Right lung (tissue), 5 donors: ENCODE data around the gene SYTL5. TPM values are rescaled to one million over a fixed set of nuclear protein-coding genes. Genes with fewer than 3 reads are reported as not detected.

Experiments
- DNase-seq, 2 donors: peaks; one replicate each; pipeline ENCODE4 v3.0.0-alpha.2; 2013
- polyA plus RNA-seq, 5 donors: library from polyadenylated mRNA; unstranded; fragments of 120-200 nt; gene quantifications; one replicate each; pipeline versions ENCODE4 v1.2.1 to v1.2.3, GENCODE V29; 2013; ENCODE audit warnings: inconsistent platforms in 1 of 5, low replicate concordance in 1 of 5; ENCODE audit not compliant: insufficient read length in 5 of 5, insufficient read depth in 1 of 5

The SYTL5 gene
- polyA plus RNA-seq, 5 donors = 3.5 to 7.3 (median 4.3) TPM

DNA sequence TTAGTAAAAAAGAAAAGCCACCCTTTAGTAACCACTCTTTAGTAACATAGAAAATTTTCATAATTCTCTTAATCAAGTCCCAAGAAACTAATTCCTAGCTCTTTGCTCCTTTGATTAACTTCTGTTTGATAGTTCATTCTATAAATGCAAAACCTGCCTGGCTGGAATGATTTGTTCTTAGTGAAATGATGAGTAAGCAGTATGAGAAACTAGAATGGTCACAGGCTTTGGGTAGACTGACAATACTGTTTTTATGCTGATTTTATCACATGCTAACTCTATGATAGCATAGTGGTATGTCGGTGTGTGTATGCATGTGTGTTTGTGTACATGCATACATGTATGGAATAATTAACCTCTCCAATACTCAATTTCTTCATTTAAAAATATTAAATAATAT, 81.2 kb downstream of the SYTL5 start:
- no peak for DNase-seq

- DNase-seq = no peak
These were observed 83.0 kb downstream of the SYTL5 start for GRCh38 chrX:38089173-38089982.

DNA sequence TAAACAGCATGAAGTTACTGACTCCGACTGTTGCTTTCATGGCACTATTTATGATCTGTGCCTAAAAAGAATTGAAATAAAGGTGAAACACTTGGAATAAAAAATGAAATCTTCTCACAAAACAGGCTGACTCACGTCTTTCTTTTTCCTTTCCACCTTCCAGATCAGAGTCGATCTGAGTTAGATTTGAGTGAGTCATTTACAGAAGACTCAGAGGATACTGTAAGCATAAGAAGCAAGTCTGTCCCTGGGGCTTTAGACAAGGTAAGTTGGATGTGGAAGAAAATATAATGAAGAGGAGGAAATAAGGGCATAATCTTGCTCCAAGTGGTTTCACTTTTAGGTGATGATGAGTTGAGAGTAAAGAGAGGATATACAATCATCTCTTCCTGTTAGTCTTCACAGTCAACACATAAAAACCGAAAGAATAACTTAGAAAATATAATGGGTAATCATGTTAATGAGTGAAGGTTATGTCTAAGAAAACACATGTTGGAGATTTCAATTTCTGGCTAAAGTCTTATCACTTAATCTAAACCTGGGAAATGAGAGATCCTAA, 89.7 kb downstream of the SYTL5 start:
- DNase-seq = no peak

DNA sequence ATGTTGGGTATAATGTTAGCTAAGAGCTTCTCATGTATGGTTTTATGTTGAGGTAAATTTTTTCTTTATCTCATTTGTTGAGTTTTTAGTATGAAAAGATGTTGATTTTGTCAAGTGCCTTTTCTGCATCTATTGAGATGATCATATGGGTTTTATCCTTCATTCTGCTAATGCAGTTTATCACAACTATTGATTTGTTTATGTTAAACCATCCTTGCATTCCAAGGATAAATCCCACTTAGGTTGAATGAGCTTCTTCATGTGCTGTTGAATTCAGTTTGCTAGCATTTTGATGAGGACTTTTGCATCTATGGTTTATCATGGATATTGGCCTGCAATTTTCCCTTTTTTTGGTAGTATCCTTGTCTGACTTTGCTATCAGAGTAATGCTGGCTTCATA, 93.3 kb downstream of the SYTL5 start:
- DNase-seq = no peak

- DNase-seq = no peak
These were observed 95.9 kb downstream of the SYTL5 start for GRCh38 chrX:38102240-38102639.

DNA sequence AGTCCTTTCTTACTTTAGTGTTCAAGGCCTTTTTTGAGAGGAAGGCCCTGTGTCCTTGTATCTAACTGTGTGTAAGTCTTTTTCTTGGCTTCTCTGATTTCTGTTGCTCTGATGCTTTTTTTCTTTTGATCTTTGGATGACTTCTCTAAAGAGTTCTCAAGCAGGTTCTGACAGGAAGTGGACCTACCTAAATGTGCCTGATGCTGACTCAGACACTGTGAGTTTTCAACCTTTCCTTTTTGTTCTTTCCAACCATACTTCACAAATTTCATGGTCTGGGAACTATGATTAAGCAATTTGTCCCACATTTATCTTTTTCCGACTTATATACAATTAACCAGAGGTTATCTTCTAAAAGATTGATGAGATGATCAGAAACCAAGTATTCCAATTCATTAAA, 96.5 kb downstream of the SYTL5 start:
- DNase-seq = no peak

- no peak for DNase-seq
These were observed 97.8 kb downstream of the SYTL5 start for GRCh38 chrX:38103857-38104812.

- DNase-seq = no peak
These were observed 98.9 kb downstream of the SYTL5 start for GRCh38 chrX:38105216-38105725.

- peak; percentile 19 to 32 for DNase-seq
These were observed 100.8 kb downstream of the SYTL5 start for GRCh38 chrX:38106991-38107655.

DNA sequence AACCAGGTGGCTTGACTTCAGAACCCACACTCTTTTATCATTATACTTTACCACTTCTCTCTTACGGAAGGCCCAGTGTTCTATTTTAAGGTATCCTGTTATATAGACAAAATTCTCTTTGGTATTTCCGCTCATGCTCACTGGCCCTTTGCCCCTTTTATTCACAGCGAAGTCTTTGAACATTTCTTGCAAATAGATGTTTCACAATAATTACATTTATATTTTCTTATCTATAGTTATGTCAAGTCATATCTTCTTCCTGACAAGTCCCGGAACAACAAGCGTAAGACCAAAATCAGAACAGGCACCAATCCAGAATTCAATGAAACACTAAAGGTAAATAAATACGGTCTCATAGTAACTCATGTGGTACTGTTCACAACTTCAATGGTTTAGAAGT, 102.0 kb downstream of the SYTL5 start:
- peak in 1 of 2 donors; percentile 4 for DNase-seq

DNA sequence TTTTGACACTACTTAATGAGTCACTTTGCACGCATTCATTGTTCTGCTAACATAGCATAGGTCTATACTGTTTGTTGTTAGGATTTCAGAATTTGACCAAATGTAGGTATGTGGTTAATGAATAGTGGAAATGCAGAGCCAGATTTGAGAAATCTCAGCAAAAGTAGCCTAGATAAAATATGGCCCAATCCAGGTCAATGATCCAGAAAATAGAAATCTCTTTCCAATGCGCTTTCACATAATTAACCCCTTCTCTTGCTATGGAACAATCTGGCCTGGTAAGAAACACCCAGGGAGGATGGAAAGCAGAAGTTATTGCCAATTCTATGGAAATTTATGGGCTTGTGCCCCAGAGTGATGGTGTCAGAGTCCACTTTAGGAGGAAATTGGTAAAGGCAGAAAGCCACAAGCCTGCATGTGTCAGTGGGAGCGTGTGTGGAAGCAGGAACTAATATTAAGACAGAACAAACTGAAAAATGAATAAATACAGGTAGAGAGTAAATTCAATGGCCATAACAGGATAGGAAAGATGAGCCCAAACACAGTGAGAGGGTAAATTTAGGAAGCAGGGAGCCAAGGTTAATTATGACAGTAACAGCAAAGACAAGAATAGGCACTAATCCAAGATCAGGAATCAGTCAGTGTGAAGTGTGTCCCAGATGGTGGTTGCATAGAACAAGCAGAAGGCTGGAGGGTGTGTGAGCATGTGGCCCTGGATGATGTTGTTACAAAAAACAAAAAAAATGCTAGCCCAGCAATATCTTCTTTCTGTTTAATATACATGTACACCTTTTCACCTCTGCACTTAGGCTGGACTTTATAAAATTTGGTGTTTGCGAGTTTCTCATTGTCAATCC, 102.9 kb downstream of the SYTL5 start:
- no peak for DNase-seq

DNA sequence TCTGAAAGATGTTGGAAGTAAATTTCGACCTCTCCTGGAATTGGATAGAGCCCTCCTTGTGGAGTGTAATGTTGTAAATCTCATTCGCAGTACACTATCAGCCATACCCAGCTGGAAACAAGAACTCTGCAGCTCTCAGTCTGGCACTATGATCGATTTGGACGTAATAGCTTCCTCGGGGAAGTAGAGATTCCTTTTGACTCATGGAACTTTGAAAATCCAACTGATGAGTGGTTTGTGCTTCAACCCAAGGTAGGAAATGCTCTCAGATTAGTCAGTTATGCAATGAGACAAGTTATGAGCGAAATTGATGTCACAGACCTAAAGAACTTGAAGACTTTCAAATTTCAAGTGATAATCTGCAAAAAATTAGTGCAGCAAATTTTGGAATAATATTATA, 103.9 kb downstream of the SYTL5 start:
- DNase-seq = no peak

GRCh38 chrX:38111196-38111595, 104.8 kb downstream of the SYTL5 start:
- no peak for DNase-seq

GRCh38 chrX:38112566-38112965, 106.2 kb downstream of the SYTL5 start:
- no peak for DNase-seq

GRCh38 chrX:38116706-38117105, 110.4 kb downstream of the SYTL5 start:
- DNase-seq = no peak

- no peak for DNase-seq
These were observed 111.1 kb downstream of the SYTL5 start for GRCh38 chrX:38117485-38117884.

DNA sequence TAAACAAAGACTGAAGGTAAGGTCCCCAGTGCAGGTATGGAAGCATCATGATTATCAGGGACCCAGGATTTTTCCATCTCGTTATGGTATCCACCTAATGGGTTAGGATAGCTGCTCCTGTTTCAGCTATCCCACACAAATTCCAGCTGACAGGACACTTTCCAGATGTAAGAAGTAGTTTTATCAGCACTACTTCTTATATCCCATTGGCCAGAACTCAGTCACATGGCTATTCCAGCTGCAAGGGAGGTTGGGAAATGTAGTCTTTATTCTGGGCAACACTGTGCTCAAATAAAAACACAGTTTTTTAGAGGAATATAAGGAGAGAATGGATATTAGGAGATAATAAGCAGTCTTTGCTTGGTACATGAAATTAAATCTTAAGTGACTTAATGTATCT, 117.6 kb downstream of the SYTL5 start:
- DNase-seq = no peak

GRCh38 chrX:38126179-38126578, 119.8 kb downstream of the SYTL5 start:
- DNase-seq = no peak

DNA sequence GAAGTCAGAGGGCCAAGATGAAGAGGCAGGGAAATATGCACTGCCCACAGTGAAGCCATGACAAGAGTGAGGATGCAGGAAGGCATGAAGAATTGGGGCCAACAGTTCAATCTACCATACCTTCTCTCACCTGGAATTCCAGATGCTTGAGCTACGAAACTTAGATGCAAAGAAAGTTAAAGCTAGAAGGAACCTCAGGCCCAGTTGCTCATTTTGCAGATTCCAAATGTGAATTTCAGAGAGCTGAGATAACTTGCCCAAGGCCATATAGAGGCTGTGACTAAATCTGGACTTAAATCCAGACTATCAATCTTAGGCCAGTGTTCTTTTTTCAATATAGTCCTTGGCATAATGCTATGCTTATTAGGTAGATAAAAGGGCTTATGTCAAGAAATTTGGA, 121.6 kb downstream of the SYTL5 start:
- no peak for DNase-seq

DNA sequence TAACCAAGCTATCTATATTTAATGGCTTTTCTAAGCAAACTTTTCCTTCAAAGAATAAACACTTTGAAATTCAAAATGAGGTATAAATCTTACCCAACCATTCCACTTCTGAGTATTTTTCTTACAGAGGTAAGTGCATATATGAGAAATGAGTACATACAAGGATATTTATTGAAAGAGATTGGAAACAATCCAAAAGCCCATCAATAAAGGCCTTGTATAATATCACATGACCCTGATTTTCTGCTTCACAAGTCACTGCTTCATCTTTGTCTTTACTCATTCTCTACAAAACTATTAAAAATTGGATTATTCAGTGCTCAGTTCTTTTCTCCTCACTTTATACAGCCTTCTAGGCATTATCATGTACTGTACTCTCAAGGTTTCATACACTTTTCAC, 123.0 kb downstream of the SYTL5 start:
- DNase-seq = no peak
